SW 1271 (cell line): Measurements from ENCODE around the gene MOK.

Experiments used
- DNase-seq, 2 experiments: peaks; one replicate each; lab custom pipeline; 2025; lab: John Stamatoyannopoulos, UW

Gene MOK

DNA sequence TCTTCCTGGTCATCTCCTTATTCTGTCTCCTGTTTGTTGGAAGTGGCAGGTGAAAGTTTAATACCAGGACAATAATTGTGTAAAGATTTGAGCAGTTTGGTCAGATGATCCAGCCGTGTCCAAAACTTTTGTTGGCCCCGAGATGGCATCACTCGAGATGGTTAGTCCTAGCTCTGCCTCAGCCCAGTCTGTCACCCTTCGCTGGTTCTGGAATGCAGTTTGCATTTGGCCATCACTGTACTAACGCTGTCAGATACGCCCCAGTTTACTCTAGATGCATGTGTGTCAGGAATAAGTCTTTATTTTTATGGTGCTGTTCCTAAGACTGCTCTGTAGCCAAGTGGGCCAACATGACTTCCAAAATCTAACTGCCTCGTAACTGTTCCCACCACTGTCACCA lies 79.6 kb downstream of the MOK start:
- DNase-seq, result no peak

DNA sequence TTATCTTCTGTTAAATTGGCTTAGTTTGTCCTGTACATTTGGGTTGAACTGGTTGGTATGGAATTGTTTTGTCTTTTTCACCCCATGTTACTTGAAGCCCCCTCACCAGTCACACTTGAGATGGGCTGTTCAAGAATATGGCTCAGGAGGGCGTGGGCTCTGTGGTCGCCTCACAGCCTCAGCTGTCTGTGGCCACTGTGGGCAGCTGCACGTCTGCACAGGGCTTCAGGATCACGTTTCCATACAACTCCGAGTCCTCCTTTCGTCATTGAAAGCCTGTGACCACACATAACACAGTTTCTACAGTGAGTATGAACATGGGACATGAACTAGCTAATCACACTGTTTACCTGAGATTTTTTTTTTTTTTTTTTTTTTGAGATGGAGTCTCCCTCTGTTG lies 81.3 kb downstream of the MOK start:
- DNase-seq, result no peak

- no peak for DNase-seq
Observed at GRCh38 chr14:102222751-102223150, 82.2 kb downstream of the MOK start.

GRCh38 chr14:102222009-102222575 lies 82.9 kb downstream of the MOK start:
- no peak for DNase-seq

DNA sequence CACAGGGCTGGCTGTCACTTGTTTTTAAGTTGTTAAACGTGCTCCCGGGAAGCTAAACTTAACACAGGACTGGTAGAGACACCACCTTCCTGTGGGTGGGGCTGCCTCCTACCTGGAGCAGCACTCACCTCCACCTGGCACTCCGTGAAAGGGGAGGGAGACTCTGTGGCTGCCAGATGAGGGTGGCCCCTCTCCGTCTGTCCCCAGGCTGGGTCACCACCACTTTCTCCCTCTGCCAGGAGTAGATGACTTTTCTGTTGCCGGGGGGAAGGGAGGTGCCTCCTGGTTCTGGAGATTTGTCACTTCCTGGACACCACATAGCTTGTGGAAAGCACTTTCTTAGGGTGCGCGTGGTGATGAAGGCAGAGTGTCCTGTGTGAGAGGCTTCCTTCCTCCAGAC lies 83.9 kb downstream of the MOK start:
- peak in 1 of 2 experiments; percentile 21 for DNase-seq

- DNase-seq, result no peak
Observed at GRCh38 chr14:102220031-102220430, 84.9 kb downstream of the MOK start.

- no peak for DNase-seq
Observed at GRCh38 chr14:102219316-102219715, 85.6 kb downstream of the MOK start.

- no peak for DNase-seq
Observed at GRCh38 chr14:102218688-102219087, 86.3 kb downstream of the MOK start.

DNA sequence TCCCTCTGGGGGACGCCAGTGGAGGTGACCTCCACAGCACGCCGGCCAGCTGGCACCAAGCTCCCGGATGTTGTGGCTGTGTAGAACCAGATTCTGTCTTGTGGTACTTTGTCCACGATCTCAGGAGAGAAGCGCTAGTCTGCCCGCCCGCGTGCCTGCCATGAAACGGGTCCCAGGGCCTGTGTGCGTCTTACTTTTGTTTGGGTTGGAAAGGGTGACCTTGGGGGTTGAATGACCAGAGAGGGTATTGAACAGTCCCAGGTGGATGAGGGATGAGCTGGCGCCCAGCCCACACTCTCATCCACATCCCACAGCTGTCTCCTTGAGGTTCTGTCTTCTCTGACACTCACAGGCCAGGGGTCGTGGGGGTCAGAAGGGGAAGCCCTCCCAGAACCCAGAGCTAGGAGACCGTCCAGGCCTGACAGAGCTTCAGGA lies 87.0 kb downstream of the MOK start:
- DNase-seq, result no peak

DNA sequence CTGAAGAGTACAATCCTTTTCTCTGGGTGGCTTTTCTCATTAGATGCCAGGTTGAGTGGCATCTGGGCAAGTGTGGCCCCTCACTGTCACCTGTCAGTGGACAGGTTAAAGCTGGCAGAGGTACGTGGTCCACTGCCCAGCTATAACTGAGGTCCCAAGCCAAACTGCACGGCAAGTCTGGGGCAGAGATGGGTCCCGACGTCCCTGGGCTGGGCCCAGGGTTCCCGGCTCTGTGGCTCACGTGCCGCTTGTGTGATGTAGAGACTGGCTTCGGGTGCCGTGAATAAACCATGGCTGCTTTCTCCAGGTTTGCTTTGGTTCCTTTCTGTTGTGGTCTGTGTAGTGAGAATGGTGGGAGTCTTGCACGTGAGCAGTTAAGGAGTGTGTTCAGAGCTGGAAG lies 87.6 kb downstream of the MOK start:
- no peak for DNase-seq

DNA sequence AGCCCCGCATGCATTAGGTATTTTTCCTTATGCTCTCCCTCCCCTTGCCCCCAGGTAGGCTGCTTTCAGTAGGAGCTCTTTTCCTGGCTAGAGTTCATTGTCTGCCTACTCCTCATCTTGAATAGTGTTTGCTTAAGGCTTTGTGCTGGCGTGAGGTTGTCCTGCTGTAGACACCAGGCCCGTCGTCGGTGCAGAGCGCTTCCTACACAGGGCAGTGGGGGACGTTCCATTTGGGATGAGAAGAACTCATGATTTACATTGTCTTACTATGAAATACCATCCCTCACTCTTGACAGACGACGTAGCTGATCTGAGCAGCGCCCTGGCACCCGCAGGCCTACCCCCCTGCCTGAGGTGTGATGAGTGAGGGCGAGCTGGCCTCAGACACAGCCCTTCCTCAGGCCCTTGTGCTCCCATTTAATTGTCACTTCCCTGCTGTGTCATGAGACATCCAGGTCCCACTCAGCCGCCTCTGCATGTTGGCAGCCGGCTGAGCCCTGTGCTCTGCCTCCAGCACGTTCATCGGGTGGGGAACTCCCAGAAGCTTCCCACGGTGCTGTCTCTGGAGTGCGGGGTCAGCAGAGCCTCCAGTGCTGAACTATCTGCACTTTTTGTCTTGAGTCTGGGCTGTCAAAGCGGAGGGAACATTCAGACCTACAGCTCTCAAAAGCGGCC lies 89.3 kb downstream of the MOK start:
- no peak for DNase-seq

- no peak for DNase-seq
Observed at GRCh38 chr14:102215071-102215470, 89.9 kb downstream of the MOK start.

GRCh38 chr14:102213984-102214658 lies 90.8 kb downstream of the MOK start:
- no peak for DNase-seq

DNA sequence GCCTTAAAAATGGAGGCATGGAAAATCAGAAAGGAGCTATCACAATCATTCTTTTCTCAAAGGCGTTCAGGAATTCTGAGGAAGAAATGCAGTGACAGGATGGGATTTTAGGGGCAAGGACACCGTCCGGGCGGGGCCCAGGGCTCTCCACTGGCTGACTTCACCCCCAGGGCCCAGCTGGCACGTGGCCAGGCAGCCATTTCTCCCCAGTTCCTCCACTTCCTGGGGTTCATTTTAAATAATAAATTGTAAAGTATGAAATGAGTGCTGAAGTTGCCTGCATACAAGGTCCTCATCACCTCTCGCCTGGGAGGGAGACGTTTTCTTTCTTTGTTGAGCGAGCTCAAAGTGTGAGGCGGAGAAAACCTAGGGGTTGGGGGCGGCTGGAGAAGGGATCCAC lies 91.5 kb downstream of the MOK start:
- no peak for DNase-seq

DNA sequence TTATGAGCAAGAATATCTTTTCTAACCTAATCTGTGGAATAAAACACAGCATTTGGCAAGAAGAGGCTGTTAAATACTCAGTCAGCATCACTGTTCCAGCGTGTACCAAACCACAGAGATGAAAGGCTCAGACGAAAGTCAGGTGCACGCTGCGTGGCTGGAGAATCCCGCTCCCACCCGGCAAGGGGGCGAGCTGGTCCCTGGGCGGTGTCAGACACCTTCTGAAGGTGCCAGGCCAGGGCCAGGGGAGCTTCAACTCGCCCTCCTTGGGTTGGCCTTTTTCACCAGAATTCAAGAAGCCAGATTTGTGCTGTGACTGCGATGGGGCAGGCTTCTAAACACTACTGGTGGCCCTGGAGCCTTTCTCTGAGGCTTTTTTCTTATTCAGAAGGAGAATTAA lies 92.1 kb downstream of the MOK start:
- DNase-seq, result no peak

GRCh38 chr14:102212356-102212755 lies 92.6 kb downstream of the MOK start:
- no peak for DNase-seq

DNA sequence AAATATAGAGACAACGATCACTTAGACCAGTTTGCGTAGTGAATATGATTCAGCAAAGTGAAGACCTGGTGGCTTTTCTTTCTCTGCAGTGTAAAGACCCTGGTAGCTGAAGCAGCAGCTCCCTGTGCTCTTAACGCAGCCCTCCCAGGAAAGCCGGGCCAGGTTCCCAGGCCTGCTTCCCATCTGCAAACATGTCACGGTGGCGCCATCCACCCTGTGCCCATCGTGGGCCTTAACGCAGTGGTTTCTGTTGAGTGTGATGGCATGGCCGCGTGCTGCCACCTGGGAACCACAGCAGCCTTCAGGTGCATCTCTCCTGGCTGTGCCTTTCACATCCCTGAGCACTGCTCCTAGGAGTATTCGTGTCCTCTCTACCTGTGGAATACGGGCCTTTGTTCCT lies 93.7 kb downstream of the MOK start:
- no peak for DNase-seq

- DNase-seq, result no peak
Observed at GRCh38 chr14:102210421-102211042, 94.4 kb downstream of the MOK start.

DNA sequence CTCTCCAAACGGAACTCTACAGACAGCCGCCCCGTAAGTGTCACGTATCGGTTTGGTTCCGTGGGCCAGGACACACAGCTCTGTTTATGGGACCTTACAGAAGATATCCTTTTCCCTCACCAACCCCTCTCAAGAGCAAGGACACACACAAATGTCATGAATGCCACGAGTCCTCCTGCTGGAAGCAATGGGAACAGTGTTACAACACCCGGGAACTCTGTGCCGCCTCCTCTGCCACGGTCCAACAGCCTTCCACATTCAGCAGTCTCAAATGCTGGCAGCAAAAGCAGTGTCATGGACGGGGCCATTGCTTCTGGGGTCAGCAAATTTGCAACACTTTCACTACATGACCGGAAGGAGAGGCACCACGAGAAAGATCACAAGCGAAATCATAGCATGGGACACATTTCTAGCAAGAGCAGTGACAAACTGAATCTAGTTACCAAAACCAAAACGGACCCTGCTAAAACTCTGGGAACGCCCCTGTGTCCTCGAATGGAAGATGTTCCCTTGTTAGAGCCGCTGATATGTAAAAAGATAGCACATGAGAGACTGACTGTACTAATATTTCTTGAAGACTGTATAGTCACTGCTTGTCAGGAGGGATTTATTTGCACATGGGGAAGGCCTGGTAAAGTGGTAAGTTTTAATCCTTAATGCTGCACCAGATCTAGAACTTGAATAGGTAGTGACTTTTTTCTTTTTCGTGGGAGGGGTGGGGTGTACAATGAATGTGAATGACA lies 95.6 kb downstream of the MOK start:
- no peak for DNase-seq

GRCh38 chr14:102208741-102209140 lies 96.2 kb downstream of the MOK start:
- no peak for DNase-seq

- no peak for DNase-seq
Observed at GRCh38 chr14:102207831-102208365, 97.1 kb downstream of the MOK start.

DNA sequence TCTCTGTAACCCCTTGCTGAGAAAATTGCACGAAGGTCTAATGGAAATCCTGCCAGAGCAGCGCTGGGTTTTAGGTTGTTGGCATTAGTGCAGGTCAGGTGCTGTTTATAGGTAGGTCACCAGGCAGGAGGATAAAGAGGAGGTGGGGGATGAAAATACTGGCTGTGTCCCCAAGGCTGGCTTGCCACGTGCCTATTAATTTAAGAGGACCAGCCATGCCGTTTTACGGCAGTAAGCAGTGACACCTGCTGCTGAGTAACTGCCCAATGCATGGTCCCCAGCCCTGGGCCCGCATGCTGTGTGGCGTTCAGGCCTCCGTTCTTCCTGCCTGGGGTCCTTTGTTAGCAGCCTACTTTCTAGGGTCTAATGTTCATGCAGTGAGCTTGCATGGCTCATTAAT lies 98.0 kb downstream of the MOK start:
- DNase-seq, result no peak
